ENCODE data around the gene ARHGAP44.
"Not testable (repeated sequence)": the region's sequence is repeated elsewhere in the genome, so short reads cannot be mapped to it uniquely, and the experiment has no call there.

The ARHGAP44 gene

DNA sequence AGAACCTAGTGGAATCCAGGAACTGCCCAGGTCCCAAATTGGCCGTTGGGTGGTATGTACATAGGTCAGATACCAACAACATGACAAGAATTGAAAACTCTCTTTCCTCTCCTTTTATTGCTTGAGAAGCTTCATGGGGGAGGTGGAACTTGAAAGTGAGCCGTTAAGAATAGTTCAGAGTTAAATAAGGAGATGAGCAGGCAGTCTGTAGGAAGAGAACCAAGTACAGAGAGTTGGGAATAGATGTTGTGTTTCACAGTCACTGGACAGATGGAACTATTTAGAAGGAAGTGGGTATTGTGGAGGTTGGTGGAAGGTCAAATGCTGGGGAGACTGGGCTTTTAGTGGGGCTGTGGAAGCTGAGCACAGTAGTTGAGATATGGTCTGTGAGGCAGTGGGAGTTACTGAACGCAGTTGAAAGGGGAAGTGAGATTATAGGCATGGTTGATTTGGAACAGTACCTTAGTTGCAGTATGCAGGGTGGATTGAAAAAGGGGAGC lies 26.4 kb downstream of the ARHGAP44 start:
- DNase-seq (ENCODE audit: low read depth in 2 of 2) = no peak

DNA sequence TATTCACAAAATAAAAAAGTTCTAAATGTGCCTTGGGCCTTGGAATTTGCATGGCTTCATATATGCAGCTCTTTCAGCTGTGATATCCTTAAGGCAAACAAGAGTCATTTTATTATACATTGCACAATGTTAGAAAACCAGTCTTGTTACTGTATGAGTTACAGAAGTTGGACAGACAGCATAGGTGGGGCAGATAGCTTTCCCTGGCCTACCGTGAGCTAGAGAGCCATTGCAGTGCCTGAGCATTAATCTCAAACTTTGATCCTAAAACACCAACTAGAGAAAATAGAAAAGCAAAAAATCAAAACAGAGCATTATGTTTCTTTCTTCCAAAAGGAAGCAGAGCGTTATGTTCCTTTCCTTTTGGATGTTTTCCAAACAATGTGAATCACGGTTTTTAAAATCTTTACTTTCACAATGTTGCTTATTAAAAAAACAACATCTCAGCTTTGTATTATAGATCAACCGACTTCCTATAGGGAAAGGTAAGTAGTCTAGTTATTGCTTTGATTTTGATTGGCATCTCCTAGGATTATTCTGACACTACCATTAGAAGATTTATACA lies 32.2 kb downstream of the ARHGAP44 start:
- no peak for DNase-seq (ENCODE audit: low read depth in 2 of 2)

DNA sequence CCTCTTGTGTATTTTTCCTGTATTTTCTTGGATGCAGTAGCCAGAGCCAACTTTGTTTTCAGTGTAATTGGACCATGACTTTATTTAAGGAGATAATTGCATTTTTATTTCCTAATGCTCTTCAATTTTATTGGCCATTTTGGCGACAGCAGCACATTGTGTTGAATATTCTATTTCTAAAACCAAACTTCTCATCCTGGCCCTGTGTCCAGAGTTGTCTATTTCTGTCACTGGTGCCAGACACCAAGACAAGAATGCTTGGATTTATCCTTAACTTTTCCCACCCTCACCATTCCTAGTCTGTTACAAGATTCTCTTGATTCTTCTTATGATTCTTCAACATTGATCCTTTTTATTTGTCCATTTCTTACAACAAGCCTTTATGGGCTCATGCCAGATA lies 37.1 kb downstream of the ARHGAP44 start:
- DNase-seq (ENCODE audit: low read depth in 2 of 2) = no peak

DNA sequence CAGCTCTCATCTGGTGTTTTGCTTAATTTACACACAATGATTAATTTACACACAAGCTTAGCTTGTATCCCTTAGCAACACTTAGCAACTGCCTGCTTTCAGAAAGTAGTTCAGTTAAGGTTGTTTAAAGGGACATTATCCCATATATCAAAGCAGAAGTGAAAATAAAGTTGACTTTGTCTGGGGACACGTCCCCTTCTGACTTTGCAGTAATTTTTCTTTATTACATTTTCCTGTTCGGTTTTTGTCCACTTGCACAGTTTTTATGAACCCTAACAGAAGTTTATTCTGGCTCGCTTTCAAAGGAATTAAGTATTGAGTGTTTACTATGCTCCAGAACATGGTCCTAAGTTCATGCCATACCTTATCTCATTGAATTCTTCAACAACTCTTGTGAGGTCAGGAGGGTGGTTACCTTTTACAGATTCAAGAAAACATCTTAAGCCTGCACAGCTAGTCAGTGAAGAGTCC lies 41.5 kb downstream of the ARHGAP44 start:
- no peak for DNase-seq (ENCODE audit: low read depth in 2 of 2)

DNA sequence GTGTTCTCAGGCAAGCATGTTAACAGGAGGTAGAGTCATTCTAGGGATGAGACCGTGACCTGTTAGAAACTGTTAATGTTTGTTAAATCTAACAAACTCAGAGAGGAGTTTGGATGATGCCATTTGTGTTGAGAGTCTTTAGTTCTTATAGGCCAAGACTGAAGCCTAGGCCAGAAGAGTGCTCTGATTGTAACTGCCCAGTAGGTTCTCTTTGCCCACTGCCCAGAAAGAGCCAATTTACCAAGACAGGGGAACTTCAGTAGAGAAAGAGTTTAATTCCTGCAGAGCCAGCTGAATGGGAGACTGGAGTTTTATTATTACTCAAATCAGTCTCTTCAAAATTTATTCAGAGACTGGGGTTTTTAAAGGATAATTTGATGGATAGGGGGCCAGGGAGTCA lies 42.5 kb downstream of the ARHGAP44 start:
- DNase-seq (ENCODE audit: low read depth in 2 of 2) = no peak

DNA sequence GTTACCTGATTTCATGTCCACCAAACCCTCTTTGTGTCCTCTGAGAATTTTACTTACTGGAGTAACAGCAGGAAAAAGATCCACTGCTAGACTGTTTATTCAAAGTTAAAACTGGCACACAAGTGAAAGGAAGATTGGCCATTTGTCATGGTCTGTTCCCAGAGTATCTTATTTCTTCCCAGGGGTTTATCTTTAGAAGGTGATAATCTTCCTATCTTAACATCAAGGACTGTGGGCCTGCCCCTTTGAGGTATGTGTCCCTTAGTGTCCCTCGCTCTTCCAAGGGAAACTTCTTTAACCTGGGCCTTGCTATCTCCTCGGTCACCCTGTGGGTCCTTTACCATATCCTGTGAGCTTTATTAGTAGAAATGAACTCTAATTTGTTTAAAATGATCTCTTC lies 49.7 kb downstream of the ARHGAP44 start:
- DNase-seq (ENCODE audit: low read depth in 2 of 2) = no peak

DNA sequence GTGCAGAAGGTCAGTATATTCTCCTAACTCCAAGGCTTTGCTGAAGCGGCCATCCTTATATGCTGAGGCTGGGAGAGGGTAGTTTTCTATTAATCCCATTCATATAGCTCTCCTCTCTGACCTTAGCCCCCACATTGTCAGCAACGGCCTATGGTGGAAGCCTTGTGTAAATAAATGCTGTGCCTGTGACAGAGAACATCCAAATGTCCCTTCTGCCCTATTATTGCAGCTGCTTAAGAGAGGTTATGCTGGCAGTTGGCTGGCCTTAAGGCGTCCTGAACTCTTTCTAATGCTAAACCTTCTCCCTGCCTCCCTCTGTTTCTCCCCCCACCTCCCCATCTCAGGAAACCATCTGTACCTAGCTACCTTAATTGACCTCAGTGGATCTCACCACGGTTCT lies 53.6 kb downstream of the ARHGAP44 start:
- no peak for DNase-seq (ENCODE audit: low read depth in 2 of 2)

DNA sequence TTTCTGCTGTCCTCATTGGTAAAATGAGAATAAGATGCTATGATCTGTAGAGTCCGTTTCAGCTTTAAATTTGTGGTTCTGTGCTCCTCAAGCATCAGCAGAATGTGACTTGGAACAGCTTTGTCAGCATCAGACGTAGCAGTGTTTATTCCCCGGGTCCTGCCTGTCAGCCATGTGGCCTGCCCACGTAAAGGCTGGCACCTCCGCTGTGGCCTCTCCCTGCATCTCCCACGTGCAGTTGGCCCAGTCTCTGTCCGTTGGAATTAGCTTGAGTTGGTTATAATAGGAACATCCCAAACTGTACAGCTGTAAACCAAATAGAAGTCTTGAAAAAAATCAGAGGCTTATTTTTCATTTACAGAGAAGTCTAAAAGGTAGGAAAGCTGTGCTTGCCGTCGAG lies 61.7 kb downstream of the ARHGAP44 start:
- no peak for DNase-seq (ENCODE audit: low read depth in 2 of 2)

DNA sequence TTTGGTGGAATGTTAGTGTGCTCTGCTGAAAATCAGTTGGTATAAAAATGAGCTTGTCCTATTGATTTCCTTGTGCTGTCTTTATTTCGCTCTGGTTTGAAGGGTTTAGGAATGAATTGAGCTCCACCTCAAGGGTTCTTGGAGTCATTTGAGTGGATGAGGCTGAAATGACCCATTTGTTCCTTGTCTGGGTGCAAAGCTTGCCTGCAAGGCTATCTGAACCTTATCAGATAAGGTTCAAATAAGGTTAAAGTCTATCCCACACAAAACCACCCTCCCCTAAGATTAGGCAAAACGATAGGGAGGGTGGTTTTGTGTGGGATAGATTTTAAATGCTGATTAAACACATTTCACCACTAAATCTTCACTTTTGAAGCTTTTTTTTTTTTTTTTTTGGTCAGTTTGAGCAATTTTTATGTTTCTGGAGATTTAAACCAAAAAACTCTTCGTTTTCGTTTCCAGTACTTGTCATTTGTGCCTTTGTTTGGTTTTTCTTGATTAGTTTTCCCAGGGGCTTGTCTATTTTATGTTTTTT lies 62.7 kb downstream of the ARHGAP44 start:
- DNase-seq (ENCODE audit: low read depth in 2 of 2) = no peak

DNA sequence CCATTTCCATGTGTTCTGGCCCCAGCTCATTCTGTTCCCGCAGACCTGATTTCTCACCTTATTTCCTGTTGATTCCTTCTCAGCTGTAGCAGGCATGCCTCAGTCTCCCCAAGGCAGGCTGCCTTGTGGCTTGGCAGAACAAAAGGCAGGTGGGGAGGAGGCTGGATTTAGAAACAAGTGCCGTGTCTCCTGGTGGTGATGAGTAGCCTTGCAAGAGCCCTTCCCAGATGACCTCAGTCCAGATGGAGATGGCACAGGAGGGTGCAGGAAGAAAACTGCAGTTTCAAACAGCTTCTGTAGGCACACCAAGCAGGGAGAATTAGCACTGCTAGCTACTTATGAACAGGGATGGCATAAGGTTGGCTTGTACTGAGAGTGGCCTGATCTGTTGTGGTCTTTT lies 64.6 kb downstream of the ARHGAP44 start:
- DNase-seq (ENCODE audit: low read depth in 2 of 2) = no peak

DNA sequence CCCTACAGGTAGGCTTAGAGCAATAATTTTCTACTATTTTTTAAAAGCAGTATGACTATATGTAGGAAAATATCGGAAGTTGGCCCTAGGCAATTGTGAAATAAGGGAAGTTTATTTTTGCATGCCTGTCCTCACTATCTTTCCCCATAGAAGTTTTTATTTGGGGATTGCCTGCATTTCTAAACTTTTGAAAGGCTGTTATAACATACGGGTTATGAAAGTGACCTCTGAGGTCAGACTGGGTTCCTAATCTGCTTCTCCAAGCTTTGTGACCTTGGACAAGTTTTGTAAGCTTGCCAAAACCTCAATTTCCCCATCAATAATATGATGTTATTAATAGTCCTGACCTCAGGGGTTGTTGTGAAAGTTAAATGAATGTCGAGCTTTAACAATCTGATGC lies 67.1 kb downstream of the ARHGAP44 start:
- no peak for DNase-seq (ENCODE audit: low read depth in 2 of 2)

DNA sequence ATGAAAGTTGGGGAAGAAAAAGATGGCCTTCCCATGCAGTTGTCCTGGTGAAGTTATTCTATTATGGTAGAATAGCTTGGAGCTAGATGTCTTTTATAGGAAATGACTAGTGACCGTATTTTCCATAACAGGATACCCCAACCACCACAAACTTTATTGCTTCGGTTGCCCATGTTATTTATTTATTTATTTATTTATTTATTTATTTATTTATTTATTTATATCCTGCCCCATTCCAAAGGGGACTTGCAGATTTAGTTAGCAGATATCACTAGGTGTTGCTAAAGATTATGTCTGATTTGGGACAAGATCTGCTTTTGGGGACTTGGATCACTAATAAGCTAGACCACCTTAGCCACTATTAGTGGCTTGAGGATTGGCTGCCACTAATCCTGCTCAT lies 68.3 kb downstream of the ARHGAP44 start:
- DNase-seq (ENCODE audit: low read depth in 2 of 2) = no peak

DNA sequence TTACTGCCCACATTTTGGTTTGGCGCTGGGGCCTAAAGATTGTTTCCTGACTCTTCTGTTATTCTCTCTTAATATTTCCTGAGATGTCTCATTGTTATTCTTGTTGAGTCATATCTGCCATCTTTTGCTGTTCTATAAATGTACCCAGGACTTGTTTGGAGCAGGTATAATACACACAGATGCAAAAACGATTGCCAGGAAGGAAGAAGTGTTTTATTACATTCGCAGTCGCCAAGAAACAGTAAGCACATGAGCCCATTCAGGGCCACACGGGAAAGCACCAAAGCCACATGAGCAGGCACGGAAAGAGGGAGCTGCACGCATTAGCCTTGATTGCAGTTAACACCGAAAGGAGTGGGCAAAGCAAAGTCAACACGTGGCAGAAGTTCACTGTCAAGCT lies 70.2 kb downstream of the ARHGAP44 start:
- DNase-seq (ENCODE audit: low read depth in 2 of 2) = no peak

DNA sequence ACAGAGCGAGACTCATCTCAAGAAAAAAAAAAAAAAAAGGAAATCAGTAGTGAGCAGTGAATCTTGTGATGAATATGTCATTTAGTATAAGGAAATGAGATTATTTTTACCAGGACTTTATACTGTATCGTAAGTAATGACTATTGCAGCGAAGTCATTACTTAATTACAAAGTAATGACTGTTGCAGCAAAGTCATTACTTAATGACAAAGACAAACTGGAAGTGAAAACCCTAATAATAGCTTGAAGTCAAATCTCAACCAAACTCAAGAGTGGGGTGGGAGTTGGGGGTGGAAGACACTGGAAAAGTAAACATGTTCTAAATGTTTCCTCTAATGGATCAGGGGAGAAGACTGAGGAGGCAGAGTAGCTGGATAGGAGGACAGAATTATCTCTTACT lies 76.5 kb downstream of the ARHGAP44 start:
- DNase-seq (ENCODE audit: low read depth in 2 of 2) = no peak

DNA sequence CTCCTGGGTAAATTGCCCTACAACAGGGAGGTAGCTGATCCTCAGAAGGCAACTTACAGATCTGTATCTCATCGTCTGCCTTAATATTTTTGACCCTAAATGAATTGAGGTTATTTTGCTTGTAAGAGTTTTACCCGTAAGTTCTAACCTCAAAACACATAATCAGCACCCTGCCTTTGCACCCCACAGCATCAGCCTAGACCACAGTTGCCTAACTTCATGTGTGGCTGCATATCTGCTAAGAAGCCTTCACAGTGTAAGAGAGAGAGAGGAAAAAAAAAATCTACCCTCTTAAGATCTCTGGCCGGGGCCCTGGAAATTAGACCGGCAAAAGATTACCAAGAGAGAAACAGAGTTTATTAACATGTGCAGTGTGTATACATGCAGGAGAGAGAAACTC lies 76.9 kb downstream of the ARHGAP44 start:
- DNase-seq (ENCODE audit: low read depth in 2 of 2) = no peak

DNA sequence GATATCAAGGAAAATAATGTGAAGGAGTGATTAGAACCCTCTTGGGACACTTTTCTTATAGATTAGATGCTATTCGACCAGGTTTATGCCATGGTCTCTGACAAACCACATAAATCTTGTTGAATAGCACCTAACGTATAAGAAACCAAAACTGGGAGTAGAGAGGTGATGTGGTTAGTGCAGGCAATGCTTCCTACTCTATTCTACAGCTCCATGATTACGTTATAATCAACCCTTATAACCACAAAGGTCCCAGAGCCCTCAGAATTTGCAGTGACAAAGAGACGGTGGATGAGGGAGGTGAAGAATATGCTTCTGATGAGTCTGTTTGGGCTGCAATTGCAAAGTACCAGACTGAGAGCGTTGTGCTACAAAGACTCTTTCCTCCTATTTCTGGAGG lies 78.4 kb downstream of the ARHGAP44 start:
- DNase-seq (ENCODE audit: low read depth in 2 of 2) = no peak

DNA sequence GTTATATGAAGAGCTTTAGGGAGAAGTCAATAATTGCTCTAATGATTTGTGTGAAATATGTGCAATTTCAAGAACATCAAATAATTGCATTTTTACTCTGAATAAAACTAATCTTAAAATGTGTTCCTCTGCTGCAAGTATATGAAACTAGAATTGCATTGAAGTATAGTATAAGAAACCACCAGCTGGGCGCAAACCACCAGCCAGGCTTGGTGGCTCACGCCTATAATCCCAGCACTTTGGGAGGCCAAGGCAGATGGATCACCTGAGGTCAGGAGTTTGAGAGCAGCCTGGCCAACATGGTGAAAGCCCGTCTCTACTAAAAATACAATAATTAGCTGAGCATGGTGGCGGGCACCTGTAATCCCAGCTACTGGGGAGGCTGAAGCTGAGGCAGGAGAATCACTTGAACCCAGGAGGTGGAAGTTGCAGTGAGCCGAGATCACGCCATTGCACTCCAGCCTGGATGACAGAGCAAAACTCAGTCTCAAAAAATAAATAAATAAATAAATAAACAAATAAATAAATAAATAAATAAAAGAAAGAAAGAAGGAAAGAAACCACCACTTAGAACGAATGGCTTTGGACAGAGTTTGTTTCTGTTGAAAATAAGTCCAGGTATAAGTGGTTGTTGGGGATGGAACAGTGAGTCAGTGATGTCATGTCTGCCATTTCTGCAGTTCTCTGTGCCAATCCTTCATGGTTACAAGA lies 84.3 kb downstream of the ARHGAP44 start:
- not testable (repeated sequence) for DNase-seq (ENCODE audit: low read depth in 2 of 2)

DNA sequence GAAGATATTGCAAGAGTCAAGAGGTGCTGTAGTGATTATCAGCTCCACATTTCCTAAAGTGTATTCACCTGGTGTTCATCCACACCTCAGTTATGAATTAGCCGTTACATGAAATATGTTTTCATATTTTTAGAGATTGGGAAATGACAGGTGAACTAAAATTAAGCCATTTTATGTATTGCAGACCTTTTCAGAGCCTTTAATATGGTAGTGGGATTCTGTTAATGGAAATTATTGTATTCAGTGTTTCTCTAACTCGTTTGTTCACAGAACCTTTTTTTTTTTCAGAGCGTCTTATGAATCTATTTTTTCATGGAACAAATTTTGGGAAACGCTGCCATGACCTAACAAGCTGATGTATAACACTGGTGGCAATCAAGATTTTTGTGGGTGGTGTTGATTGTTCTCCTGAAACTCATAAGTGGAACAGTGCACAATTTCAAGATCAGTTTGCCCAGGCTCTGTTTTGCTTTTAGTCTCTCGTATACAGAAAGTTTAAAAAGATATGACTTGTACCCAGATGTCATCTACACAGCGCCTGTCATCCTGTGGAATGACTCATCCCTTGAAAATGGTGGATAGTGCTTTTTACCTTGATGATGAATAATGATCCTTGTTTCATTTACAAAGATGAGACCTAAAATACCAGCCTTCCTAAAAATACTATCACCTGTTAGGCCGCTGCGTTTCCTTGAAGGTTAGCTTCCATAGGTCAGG lies 88.8 kb downstream of the ARHGAP44 start:
- no peak for DNase-seq (ENCODE audit: low read depth in 2 of 2)

DNA sequence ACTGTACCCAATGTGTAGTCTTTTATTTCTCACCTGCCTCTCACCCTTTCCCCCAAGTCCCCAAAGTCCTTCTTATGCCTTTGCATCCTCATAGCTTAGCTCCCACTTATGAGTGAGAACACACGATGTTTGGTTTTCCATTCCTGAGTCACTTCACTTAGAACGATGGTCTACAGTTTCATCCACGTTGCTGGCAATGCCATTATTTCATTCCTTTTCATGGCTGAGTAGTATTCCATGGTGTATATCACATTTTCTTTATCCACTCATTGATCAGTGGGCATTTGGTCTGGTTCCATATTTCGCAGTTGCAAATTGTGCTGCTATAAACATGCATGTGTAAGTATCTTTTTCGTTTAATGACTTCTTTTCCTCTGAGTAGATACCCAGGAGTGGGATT lies 89.8 kb downstream of the ARHGAP44 start:
- DNase-seq (ENCODE audit: low read depth in 2 of 2) = not testable (repeated sequence)

DNA sequence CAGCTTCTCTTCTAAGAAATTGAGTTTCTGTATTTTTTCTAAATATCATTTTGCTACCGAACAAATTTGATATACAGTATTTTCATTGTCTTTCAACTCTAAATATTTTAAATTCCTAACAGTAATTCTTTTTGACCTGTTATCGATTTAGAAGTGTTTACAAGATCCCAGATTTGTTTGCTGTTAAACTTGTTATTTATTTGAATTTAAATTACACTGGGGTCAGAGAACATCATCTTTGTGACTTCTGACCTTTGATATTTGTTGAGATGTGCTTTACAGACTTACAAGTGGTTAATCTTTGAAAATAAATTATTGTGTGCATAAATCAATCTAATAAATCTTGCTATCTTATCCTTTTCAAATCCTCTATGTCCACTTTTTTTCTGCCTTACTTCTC lies 94.2 kb downstream of the ARHGAP44 start:
- no peak for DNase-seq (ENCODE audit: low read depth in 2 of 2)

DNA sequence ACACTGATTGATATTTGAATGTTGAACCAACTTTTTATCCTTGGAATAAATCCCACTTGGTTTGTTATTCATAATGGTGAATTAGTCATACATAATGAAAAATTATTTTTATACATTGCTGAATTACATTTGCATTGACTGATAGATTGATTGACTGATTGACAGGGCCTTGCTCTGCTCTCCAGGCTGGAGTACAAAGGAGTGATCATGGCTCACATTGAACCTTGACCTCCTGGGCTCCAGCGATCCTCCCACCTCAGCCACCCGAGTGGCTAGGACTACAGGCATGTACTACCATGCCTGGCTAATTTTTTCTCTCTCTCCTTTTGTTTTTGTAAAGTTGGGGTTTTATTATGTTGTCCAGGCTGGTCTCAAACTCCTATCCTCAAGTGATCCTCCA lies 97.8 kb downstream of the ARHGAP44 start:
- DNase-seq (ENCODE audit: low read depth in 2 of 2) = no peak

DNA sequence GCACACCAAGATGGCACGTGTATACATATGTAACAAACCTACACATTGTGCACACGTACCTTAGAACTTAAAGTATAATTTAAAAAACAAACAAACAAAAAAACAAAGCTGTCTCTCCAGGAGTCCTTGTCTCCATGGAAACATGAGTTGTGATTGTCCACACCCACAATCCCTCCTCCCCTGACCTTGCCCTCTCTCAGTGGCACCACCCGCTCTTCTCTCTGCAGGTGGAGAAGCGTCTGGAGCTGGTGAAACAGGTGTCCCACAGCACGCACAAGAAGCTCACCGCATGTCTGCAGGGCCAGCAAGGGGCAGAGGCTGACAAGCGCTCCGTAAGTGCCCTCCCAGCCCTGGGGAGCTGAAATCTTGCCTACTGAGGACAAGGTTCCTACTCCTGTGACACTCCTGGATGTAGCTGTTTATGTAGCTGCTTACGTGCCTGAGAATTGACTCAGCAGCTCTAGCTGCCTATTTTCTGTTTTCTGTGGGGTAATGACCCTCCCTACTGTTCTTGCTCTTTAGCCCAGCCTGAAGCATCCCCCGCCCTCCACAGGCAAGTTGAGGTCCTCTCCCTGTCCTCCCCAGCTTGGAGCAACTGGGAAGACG lies 107.0 kb downstream of the ARHGAP44 start:
- no peak for DNase-seq (ENCODE audit: low read depth in 2 of 2)

Measured in stimulated activated CD4-positive, alpha-beta T cell treated with anti-CD3 and anti-CD28 coated beads, Interleukin-4, amount 100 ng/mL, for 48 hours (primary cell).